ENCODE data around the gene LLGL1. TPM values are rescaled to one million over a fixed set of nuclear protein-coding genes. Genes with fewer than 3 reads are reported as not detected.

LLGL1 gene
- total RNA-seq, 2 experiments from 2014 or later: 27.1 to 27.3 TPM

- Mint-ChIP-seq H3K27ac (peak overlapping the region; percentile 93), H3K36me3 (ENCODE audit: low read depth) (peaks cover 34% of the 10 kb centered on the region), H3K4me1 (ENCODE audit: low read depth) (peaks cover 38% of the 10 kb centered on the region), H3K4me3 (peak overlapping the region; percentile 99), H3K27me3 (ENCODE audit: low read depth) (no peaks in the 10 kb centered on the region), H3K9me3 (ENCODE audit: insufficient read depth) (no peaks in the 10 kb centered on the region)
- ChIA-PET POLR2A (interaction anchor here (2.2 kb wide), 1 partner anchor 58 kb away, joined by 5 read pairs; the partner anchor contains the start of gene TOP3A), CTCF (no interaction called here)
- DNase-seq: no peak
- no peak for ATAC-seq
Observed at GRCh38 chr17:18256776-18257175, 31.3 kb downstream of the LLGL1 start.

GRCh38 chr17:18257268-18257981, 32.0 kb downstream of the LLGL1 start:
- CTCF ChIA-PET: no interaction called here
- Mint-ChIP-seq H3K9me3 (ENCODE audit: insufficient read depth) (no peaks in the 10 kb centered on the region), H3K36me3 (ENCODE audit: low read depth) (peaks cover 31% of the 10 kb centered on the region), H3K4me1 (ENCODE audit: low read depth) (peaks cover 40% of the 10 kb centered on the region), H3K27ac (peak overlapping the region; percentile 93), H3K4me3 (peak overlapping the region; percentile 99), H3K27me3 (ENCODE audit: low read depth) (no peaks in the 10 kb centered on the region)
- ATAC-seq (no peak), DNase-seq (peak; percentile 28)
- POLR2A ChIA-PET: no interaction called here

GRCh38 chr17:18257982-18258355, 32.5 kb downstream of the LLGL1 start:
- Mint-ChIP-seq H3K36me3 (ENCODE audit: low read depth) (peaks cover 27% of the 10 kb centered on the region), H3K27ac (peak overlapping the region; percentile 93), H3K27me3 (ENCODE audit: low read depth) (no peaks in the 10 kb centered on the region), H3K4me1 (ENCODE audit: low read depth) (peaks cover 40% of the 10 kb centered on the region), H3K9me3 (ENCODE audit: insufficient read depth) (no peaks in the 10 kb centered on the region), H3K4me3 (peak overlapping the region; percentile 99)
- DNase-seq (peak; percentile 66), ATAC-seq (peak; percentile 35)
- ChIA-PET POLR2A (no interaction called here), CTCF (no interaction called here)

DNA sequence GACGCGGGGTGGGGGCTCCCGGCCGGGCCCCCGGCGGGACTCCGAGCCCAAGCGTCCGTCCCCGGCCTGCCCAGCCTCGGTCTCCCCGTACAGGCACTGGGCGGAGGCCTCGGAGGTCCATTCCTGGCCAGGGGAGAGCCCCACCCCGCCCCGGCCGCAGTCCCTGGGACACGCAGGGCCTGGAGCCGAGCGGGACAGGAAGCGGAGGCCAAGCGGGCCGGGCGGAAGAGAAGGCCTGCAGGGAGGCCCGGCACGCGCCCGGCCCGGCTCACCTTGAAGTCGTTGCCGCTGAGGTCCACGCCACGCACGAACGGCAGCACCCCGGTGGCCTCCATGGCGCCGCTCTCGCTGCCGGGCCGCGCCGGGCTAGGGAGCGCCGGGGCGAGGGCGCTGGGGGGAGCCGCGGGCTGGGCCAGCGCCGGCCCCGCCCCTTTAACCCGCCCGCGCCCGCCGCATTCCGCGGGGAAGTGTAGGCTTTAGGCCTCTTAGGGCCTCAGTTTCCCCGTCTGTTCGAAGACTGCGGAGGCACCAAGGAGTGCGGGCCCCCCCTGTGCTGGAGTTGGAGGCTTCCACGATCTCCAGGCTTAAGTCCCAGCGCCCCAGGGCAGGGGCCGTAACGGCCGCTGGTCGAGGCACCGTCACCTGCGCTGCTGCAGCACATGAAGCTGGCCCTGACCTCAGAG, 33.1 kb downstream of the LLGL1 start, which contains the start of gene FLII:
TSS of gene FLII (minus strand) at position 383 of the 683 bp plus-strand sequence. CDS start at position 335, 48 bp downstream.
- no peaks in the 10 kb centered on the region for H3K9me3 Mint-ChIP-seq (ENCODE audit: insufficient read depth)
- DNase-seq (peak; percentile 54), ATAC-seq (peak; percentile 44)
- POLR2A ChIA-PET: no interaction called here
- H3K27ac Mint-ChIP-seq: peak within 1 kb of the TSS; percentile 93
- no peaks in the 10 kb centered on the region for H3K27me3 Mint-ChIP-seq (ENCODE audit: low read depth)
- peaks cover 28% of the 10 kb centered on the region for H3K36me3 Mint-ChIP-seq (ENCODE audit: low read depth)
- peaks cover 40% of the 10 kb centered on the region for H3K4me1 Mint-ChIP-seq (ENCODE audit: low read depth)
- peak within 1 kb of the TSS; percentile 99 for H3K4me3 Mint-ChIP-seq
- CTCF ChIA-PET: interaction anchor here (1.8 kb wide), 1 partner anchor 9 kb away, joined by 6 read pairs; no protein-coding TSS in a partner anchor

DNA sequence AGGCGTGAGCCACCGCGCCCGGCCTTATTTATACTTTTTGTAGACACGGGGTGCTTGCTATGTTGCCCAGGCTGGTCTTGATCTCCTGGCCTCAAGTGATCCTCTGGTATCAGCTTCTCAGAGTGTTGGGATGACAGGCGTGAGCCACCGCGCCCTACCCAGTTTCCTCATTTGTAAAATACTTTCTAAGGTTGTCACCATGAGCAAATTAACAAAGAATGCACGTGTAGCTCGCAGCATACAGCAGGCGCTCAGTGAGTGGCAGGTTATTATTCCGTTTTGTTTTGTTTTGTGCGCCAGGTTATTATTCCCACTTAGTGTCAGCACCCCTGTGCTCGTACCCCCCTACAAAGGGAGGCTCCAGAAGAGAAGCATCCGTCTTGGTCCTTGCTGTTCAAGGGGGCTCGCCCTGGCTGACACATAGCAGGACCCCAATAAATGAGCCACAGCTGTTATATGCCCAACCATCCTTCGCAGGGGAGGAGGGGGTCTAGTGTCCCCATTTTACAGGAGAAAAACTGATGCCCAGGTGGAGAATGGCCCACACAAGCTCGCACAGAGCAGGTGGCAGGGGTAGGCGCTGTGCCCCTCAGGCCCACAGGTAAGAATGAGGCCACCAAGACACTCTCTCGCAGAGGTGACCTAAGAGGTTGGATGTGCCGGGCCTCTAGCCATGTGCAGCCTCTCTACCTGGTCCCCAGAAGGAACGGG, 34.3 kb downstream of the LLGL1 start:
- H3K27me3 Mint-ChIP-seq (ENCODE audit: low read depth): no peaks in the 10 kb centered on the region
- H3K36me3 Mint-ChIP-seq (ENCODE audit: low read depth): peaks cover 19% of the 10 kb centered on the region
- DNase-seq: no peak
- no peaks in the 10 kb centered on the region for H3K9me3 Mint-ChIP-seq (ENCODE audit: insufficient read depth)
- POLR2A ChIA-PET: interaction anchor here (0.6 to 0.7 kb wide), 2 partner anchors 76 to 84 kb away, joined by 3 read pairs; partner anchors contain the start of gene ALKBH5
- CTCF ChIA-PET: interaction anchor here (1.8 kb wide), 1 partner anchor 11 kb away, joined by 6 read pairs; no protein-coding TSS in a partner anchor
- peak overlapping the region; percentile 78 for H3K4me3 Mint-ChIP-seq
- peak overlapping the region; percentile 87 for H3K27ac Mint-ChIP-seq
- no peak for ATAC-seq
- H3K4me1 Mint-ChIP-seq (ENCODE audit: low read depth): peaks cover 40% of the 10 kb centered on the region

- H3K9me3 Mint-ChIP-seq (ENCODE audit: insufficient read depth): no peaks in the 10 kb centered on the region
- peak within 1 kb of the TSS; percentile 78 for H3K4me3 Mint-ChIP-seq
- H3K27me3 Mint-ChIP-seq (ENCODE audit: low read depth): no peaks in the 10 kb centered on the region
- ATAC-seq (peak; percentile 92), DNase-seq (peak; percentile 96)
- peak within 1 kb of the TSS; percentile 87 for H3K27ac Mint-ChIP-seq
- peaks cover 40% of the 10 kb centered on the region for H3K4me1 Mint-ChIP-seq (ENCODE audit: low read depth)
- ChIA-PET CTCF (interaction anchor here (1.8 kb wide), 1 partner anchor 12 kb away, joined by 6 read pairs; no protein-coding TSS in a partner anchor), POLR2A (interaction anchor here (0.6 to 0.7 kb wide), 3 partner anchors 9 to 83 kb away, joined by 3 read pairs; partner anchors contain the start of gene ALKBH5)
- H3K36me3 Mint-ChIP-seq (ENCODE audit: low read depth): peaks cover 12% of the 10 kb centered on the region
Observed at GRCh38 chr17:18260332-18261145, 35.1 kb downstream of the LLGL1 start, which contains the start of gene MIEF2. TSS of gene MIEF2 (plus strand) at chr17:18260662. CDS start at chr17:18262721, 2,059 bp downstream.

DNA sequence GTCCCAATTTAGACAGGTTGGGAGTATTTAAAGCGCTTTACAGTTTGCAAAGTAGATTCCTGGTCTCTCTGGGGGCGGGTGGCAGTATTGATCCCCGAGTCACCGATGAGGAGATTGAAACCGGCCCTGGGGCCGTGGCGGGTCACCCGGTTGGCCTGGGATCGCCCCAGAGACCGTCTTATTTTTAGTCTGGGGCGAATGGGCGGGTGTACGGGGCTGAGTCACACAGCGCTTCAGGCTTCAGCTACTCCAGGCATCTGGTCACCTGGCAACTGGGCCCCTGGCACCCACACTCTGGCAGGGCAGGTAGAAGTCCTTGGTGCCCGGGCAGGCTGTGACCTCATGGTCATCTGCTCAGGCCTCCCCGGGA, 35.7 kb downstream of the LLGL1 start:
- Mint-ChIP-seq H3K4me1 (ENCODE audit: low read depth) (peaks cover 34% of the 10 kb centered on the region), H3K36me3 (ENCODE audit: low read depth) (peaks cover 11% of the 10 kb centered on the region), H3K27ac (peak overlapping the region; percentile 87), H3K9me3 (ENCODE audit: insufficient read depth) (no peaks in the 10 kb centered on the region), H3K27me3 (ENCODE audit: low read depth) (no peaks in the 10 kb centered on the region), H3K4me3 (peak overlapping the region; percentile 78)
- ChIA-PET CTCF (no interaction called here), POLR2A (interaction anchor here (0.6 kb wide), 1 partner anchor 9 kb away, joined by 3 read pairs; no protein-coding TSS in a partner anchor)
- DNase-seq (peak; percentile 51), ATAC-seq (no peak)

GRCh38 chr17:18261659-18262058, 36.2 kb downstream of the LLGL1 start:
- Mint-ChIP-seq H3K27me3 (ENCODE audit: low read depth) (no peaks in the 10 kb centered on the region), H3K9me3 (ENCODE audit: insufficient read depth) (no peaks in the 10 kb centered on the region), H3K27ac (peak overlapping the region; percentile 87), H3K4me1 (ENCODE audit: low read depth) (peaks cover 29% of the 10 kb centered on the region), H3K4me3 (peak overlapping the region; percentile 78), H3K36me3 (ENCODE audit: low read depth) (peaks cover 11% of the 10 kb centered on the region)
- DNase-seq (no peak), ATAC-seq (no peak)
- CTCF ChIA-PET: no interaction called here
- POLR2A ChIA-PET: no interaction called here

DNA sequence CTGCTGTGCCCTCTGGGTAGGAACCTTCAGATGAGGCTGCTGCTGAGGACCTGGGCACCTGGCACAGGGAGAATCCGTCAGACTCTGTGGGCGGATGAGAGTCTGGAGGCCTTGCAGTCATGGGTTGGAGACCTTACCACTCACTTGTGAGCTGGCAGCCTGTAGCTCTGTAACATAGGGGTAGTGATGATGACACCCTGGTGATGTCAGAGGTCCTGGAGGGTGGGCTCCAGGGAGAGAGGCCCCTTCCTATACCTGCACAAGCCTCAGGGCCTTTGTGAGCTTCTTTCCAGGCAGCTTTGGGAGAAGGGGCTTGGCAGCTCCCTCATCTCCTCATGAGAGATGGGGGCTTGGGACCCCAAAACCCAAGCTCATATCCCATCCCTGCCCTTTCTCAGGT, 36.7 kb downstream of the LLGL1 start:
- no peaks in the 10 kb centered on the region for H3K27me3 Mint-ChIP-seq (ENCODE audit: low read depth)
- DNase-seq (no peak), ATAC-seq (no peak)
- ChIA-PET CTCF (no interaction called here), POLR2A (no interaction called here)
- no peaks in the 10 kb centered on the region for H3K9me3 Mint-ChIP-seq (ENCODE audit: insufficient read depth)
- H3K27ac Mint-ChIP-seq: peak overlapping the region; percentile 87
- peak overlapping the region; percentile 78 for H3K4me3 Mint-ChIP-seq
- peaks cover 9% of the 10 kb centered on the region for H3K36me3 Mint-ChIP-seq (ENCODE audit: low read depth)
- H3K4me1 Mint-ChIP-seq (ENCODE audit: low read depth): peaks cover 24% of the 10 kb centered on the region

GRCh38 chr17:18262641-18263040, 37.2 kb downstream of the LLGL1 start:
- peaks cover 8% of the 10 kb centered on the region for H3K36me3 Mint-ChIP-seq (ENCODE audit: low read depth)
- DNase-seq: no peak
- H3K9me3 Mint-ChIP-seq (ENCODE audit: insufficient read depth): no peaks in the 10 kb centered on the region
- no peak overlapping the region for H3K27ac Mint-ChIP-seq
- no peak overlapping the region for H3K4me3 Mint-ChIP-seq
- POLR2A ChIA-PET: interaction anchor here (1.7 kb wide), 1 partner anchor 10 kb away, joined by 4 read pairs; no protein-coding TSS in a partner anchor
- CTCF ChIA-PET: no interaction called here
- H3K4me1 Mint-ChIP-seq (ENCODE audit: low read depth): peaks cover 25% of the 10 kb centered on the region
- H3K27me3 Mint-ChIP-seq (ENCODE audit: low read depth): no peaks in the 10 kb centered on the region
- no peak for ATAC-seq
